A549 treated with dexamethasone at 1 μM for 4 hours (cell line): Measurements from ENCODE around the gene CGB3. TPM values are rescaled to one million over a fixed set of nuclear protein-coding genes. Genes with fewer than 3 reads are reported as not detected.

ENCODE experiments used
- total RNA-seq: library from RNA; stranded (reverse); fragments of 200-300 nt; extraction: Qiagen RNA extraction; gene quantifications from 5 replicates; pipeline ENCODE4 v1.2.3, GENCODE V29; 2022

Gene CGB3
- not detected in 5 replicates for total RNA-seq

GRCh38 chr19:49024233-49024632 is at the start of gene CGB3:
Gene CGB3 (minus strand): TSS chr19:49024333. CDS start chr19:49023971, 362 bp downstream.

GRCh38 chr19:49064768-49065611 is 40.9 kb upstream of the CGB3 start, which contains the start of gene NTF4:
Gene NTF4 (minus strand): TSS chr19:49064818. CDS start chr19:49061997, 2,821 bp downstream.

GRCh38 chr19:49057636-49058234 is 33.6 kb upstream of the CGB3 start, which contains the start of gene CGB7:
Gene CGB7 (minus strand): TSS chr19:49057749. CDS start chr19:49055375, 2,374 bp downstream.

GRCh38 chr19:49049011-49049410 is 24.9 kb upstream of the CGB3 start, which contains the start of gene CGB8:
Gene CGB8 (minus strand): TSS chr19:49049111. CDS start chr19:49048739, 372 bp downstream.

GRCh38 chr19:49043548-49043947 is 19.4 kb upstream of the CGB3 start, which contains the start of gene CGB5:
Gene CGB5 (plus strand): TSS chr19:49043848. CDS start chr19:49044210, 362 bp downstream.

GRCh38 chr19:49036815-49037214 is 12.7 kb upstream of the CGB3 start, which contains the start of gene CGB1:
Gene CGB1 (minus strand): TSS chr19:49036895. CDS start chr19:49036711, 184 bp downstream.

GRCh38 chr19:49031642-49032301 is 7.6 kb upstream of the CGB3 start, which contains the start of gene CGB2:
Gene CGB2 (plus strand): TSS chr19:49031890. CDS start chr19:49032096, 206 bp downstream.

GRCh38 chr19:49017041-49017665 is 7.0 kb downstream of the CGB3 start, which contains the start of gene LHB:
Gene LHB (minus strand): TSS chr19:49017091. CDS start chr19:49017081, 10 bp downstream.

GRCh38 chr19:48993175-48994034 is 30.7 kb downstream of the CGB3 start, which contains the start of the genes GYS1 and RUVBL2:
Gene GYS1 (minus strand): TSS chr19:48993309. CDS start chr19:48993112, 197 bp downstream.
Gene RUVBL2 (plus strand): TSS chr19:48993887. CDS start chr19:48993912, 25 bp downstream.

Other genes starting within 250 kb of the CGB3 start
- 48.8 to 56.6 TPM (median 56.3 TPM) in 5 replicates for gene BCAT2, start 213.3 kb downstream of the CGB3 start, total RNA-seq
- gene HSD17B14, start 187.8 kb downstream of the CGB3 start, total RNA-seq = 12.1 to 15.5 TPM (median 13.1 TPM) in 5 replicates
- 1.3 to 1.5 TPM (median 1.4 TPM) in 5 replicates for gene PLEKHA4, start 155.7 kb downstream of the CGB3 start, total RNA-seq
- 76.6 to 102 TPM (median 92.1 TPM) in 5 replicates for gene PPP1R15A, start 151.9 kb downstream of the CGB3 start, total RNA-seq
- gene TULP2, start 125.6 kb downstream of the CGB3 start, total RNA-seq = not detected in 5 replicates
- 182 to 210 TPM (median 199 TPM) in 5 replicates for gene NUCB1, start 124.0 kb downstream of the CGB3 start, total RNA-seq
- 0.62 to 1.5 TPM (median 1.2 TPM) in 5 replicates for gene DHDH, start 90.6 kb downstream of the CGB3 start, total RNA-seq
- 254 to 381 TPM (median 326 TPM) in 5 replicates for gene BAX, start 69.5 kb downstream of the CGB3 start, total RNA-seq
- 16,748 to 23,741 TPM (median 18,953 TPM) in 5 replicates for gene FTL, start 59.0 kb downstream of the CGB3 start, total RNA-seq
- gene GYS1, start 31.0 kb downstream of the CGB3 start, total RNA-seq = 17.3 to 24.3 TPM (median 21.1 TPM) in 5 replicates
- gene RUVBL2, start 30.4 kb downstream of the CGB3 start, total RNA-seq = 224 to 281 TPM (median 256 TPM) in 5 replicates
- 0.19 TPM in 1 of 5 replicates, not detected in the others for gene LHB, start 7.2 kb downstream of the CGB3 start, total RNA-seq
- 0.12 to 0.36 TPM (median 0.24 TPM) in 4 of 5 replicates, not detected in the other for gene CGB2, start 7.6 kb upstream of the CGB3 start, total RNA-seq
- gene CGB1, start 12.6 kb upstream of the CGB3 start, total RNA-seq = 0.14 TPM in 1 of 5 replicates, not detected in the others
- gene CGB5, start 19.5 kb upstream of the CGB3 start, total RNA-seq = 0.20 to 0.72 TPM (median 0.42 TPM) in 4 of 5 replicates, not detected in the other
- gene CGB8, start 24.8 kb upstream of the CGB3 start, total RNA-seq = 1.5 to 3.0 TPM (median 2.7 TPM) in 5 replicates
- 0.23 to 0.86 TPM (median 0.45 TPM) in 5 replicates for gene CGB7, start 33.4 kb upstream of the CGB3 start, total RNA-seq
- gene NTF4, start 40.5 kb upstream of the CGB3 start, total RNA-seq = 0.24 to 0.75 TPM (median 0.67 TPM) in 5 replicates
- not detected in 5 replicates for gene KCNA7, start 48.4 kb upstream of the CGB3 start, total RNA-seq
- gene SNRNP70, start 61.1 kb upstream of the CGB3 start, total RNA-seq = 256 to 381 TPM (median 350 TPM) in 5 replicates
- 3.6 to 9.0 TPM (median 6.9 TPM) in 5 replicates for gene LIN7B, start 90.0 kb upstream of the CGB3 start, total RNA-seq
- gene C19orf73, start 94.8 kb upstream of the CGB3 start, total RNA-seq = 0.82 to 1.9 TPM (median 1.3 TPM) in 5 replicates
- 4.2 to 6.2 TPM (median 5.9 TPM) in 5 replicates for gene PPFIA3, start 95.2 kb upstream of the CGB3 start, total RNA-seq
- gene HRC, start 131.1 kb upstream of the CGB3 start, total RNA-seq = not detected in 5 replicates
- 6.5 to 11.6 TPM (median 8.7 TPM) in 5 replicates for gene TRPM4, start 133.5 kb upstream of the CGB3 start, total RNA-seq